K562 (cell line): ENCODE results near the gene GGACT. TPM values are rescaled to one million over a fixed set of nuclear protein-coding genes. Genes with fewer than 3 reads are reported as not detected.

Experiments used
- ATAC-seq: fragments of 200-7000 bp; cut with Tn5 transposase; 3 replicates; pipeline ENCODE4 v1.9.1; 2020; ENCODE audit warnings: moderate library complexity
- BruUV-seq: library from RNA; stranded (reverse); fragments of 400-500 nt; replicated peaks from 2 replicates; lab custom pipeline; 2021; lab: Mats Ljungman, UMichigan
- CTCF ChIA-PET: fragments of 300-600 bp; formaldehyde crosslinking; extraction: SDS; loops from one replicate; lab custom pipeline; 2021; ENCODE audit warnings: low intra/inter-chr PET ratio; lab: Yijun Ruan, JAX
- POLR2A ChIA-PET: fragments of 300-600, 350-650 bp; sonication (Branson Sonifier 250); formaldehyde crosslinking; extraction: SDS; loops from one replicate; lab custom pipeline; 2021; ENCODE audit warnings: antibody characterized with exemption, inconsistent platforms; lab: Yijun Ruan, JAX
- DNase-seq, 4 experiments: peaks; one replicate each; pipeline versions ENCODE4 v3.0.0 to v3.0.0-alpha.2; 2011 to 2018; ENCODE audit warnings: low spot score in 3 of 4, mixed read lengths in 3 of 4; ENCODE audit errors: extremely low read depth in 1 of 4
- FAIRE-seq: peaks from 2 replicates; lab custom pipeline; 2011; peaks lifted over from hg19 to GRCh38; lab: Jason Lieb, UNC
- H2AFZ ChIP-seq: 2 replicates; pipeline ENCODE4 v1.6.0; 2011; ENCODE audit warnings: low read depth, low read length, control low read depth, inconsistent platforms
- H3K27ac ChIP-seq: fragments of 200-600 bp; 3 replicates; pipeline ENCODE4 v1.8.0; 2011; ENCODE audit warnings: low read depth, mild to moderate bottlenecking, control low read depth, inconsistent platforms, low read length, moderate library complexity, mixed read lengths; ENCODE audit errors: extremely low read depth
- H3K27me3 ChIP-seq, 2 experiments: fragments of 300-600 bp in 1 of 2; 2 replicates in 1 of 2; 3 replicates in 1 of 2; pipeline versions ENCODE4 v1.6.0 to v1.8.0; 2011; ENCODE audit warnings: inconsistent platforms in 2 of 2, low read length in 2 of 2, mild to moderate bottlenecking in 1 of 2, mixed read lengths in 1 of 2, moderate library complexity in 1 of 2; ENCODE audit not compliant: control insufficient read depth in 2 of 2, insufficient read depth in 2 of 2
- H3K36me3 ChIP-seq: fragments of 300-600 bp; 3 replicates; pipeline ENCODE4 v1.8.0; 2011; ENCODE audit warnings: mild to moderate bottlenecking, low read length, inconsistent platforms; ENCODE audit not compliant: control insufficient read depth, insufficient read depth
- H3K4me1 ChIP-seq, 2 experiments: fragments of 200-600 bp in 1 of 2; replicated peaks in 1 of 2; 2 replicates in 1 of 2; 3 replicates in 1 of 2; pipeline versions ENCODE4 v1.5.1 to v1.8.0; 2011; ENCODE audit warnings: inconsistent platforms in 2 of 2, low read length in 2 of 2, mild to moderate bottlenecking in 1 of 2, mixed read lengths in 1 of 2, moderate library complexity in 1 of 2; ENCODE audit not compliant: control insufficient read depth in 2 of 2, insufficient read depth in 2 of 2
- H3K4me2 ChIP-seq: 2 replicates; pipeline ENCODE4 v1.6.1; 2011; ENCODE audit warnings: low read length, control low read depth, inconsistent platforms, mixed read lengths; ENCODE audit not compliant: insufficient read depth
- H3K4me3 ChIP-seq: fragments of 200-600 bp; sonication (generic), shearing (Covaris generic); 2 replicates; pipeline ENCODE4 v1.5.1; 2016; ENCODE audit warnings: control low read depth, inconsistent platforms
- H3K79me2 ChIP-seq: fragments of 200-600 bp; 3 replicates; pipeline ENCODE4 v1.8.0; 2011; ENCODE audit warnings: low read length, inconsistent platforms; ENCODE audit not compliant: control insufficient read depth, insufficient read depth
- H3K9ac ChIP-seq, 2 experiments: 2 replicates each; pipeline versions ENCODE4 v1.6.0 to v1.6.1; 2011; ENCODE audit warnings: low read depth in 2 of 2, low read length in 2 of 2, control low read depth in 1 of 2, inconsistent platforms in 1 of 2, mild to moderate bottlenecking in 1 of 2, mixed read lengths in 1 of 2; ENCODE audit not compliant: insufficient read depth in 1 of 2
- H3K9me1 ChIP-seq: one replicate; pipeline ENCODE4 v1.6.0; 2011; ENCODE audit warnings: inconsistent platforms, mild to moderate bottlenecking, low read length, moderate library complexity; ENCODE audit not compliant: control insufficient read depth, insufficient read depth
- H3K9me3 ChIP-seq: replicated peaks from 2 replicates; pipeline ENCODE4 v1.5.1; 2011; ENCODE audit warnings: low read depth, low read length, inconsistent platforms; ENCODE audit not compliant: control insufficient read depth, insufficient read depth
- H4K20me1 ChIP-seq: replicated peaks from 2 replicates; pipeline ENCODE4 v1.6.1; 2011; ENCODE audit warnings: low read length, inconsistent platforms, mixed read lengths; ENCODE audit not compliant: control insufficient read depth, insufficient read depth
- AFF4 ChIP-seq: sonication (generic); formaldehyde crosslinking; IDR thresholded peaks from 2 replicates; pipeline ENCODE4 v1.8.0; 2023; ENCODE audit warnings: mild to moderate bottlenecking, missing genetic modification reagents
- CBFA2T3 ChIP-seq: fragments of 450-650 bp; IDR thresholded peaks from 2 replicates; pipeline ENCODE4 v1.6.1; 2017
- DMBX1 ChIP-seq: fragments of 250-450 bp; sonication (Bioruptor Pico); IDR thresholded peaks from 2 replicates; pipeline ENCODE4 v1.8.0; 2022; ENCODE audit warnings: inconsistent platforms, mild to moderate bottlenecking, moderate library complexity, borderline replicate concordance
- HDAC8 ChIP-seq: fragments of 450-650 bp; IDR thresholded peaks from 2 replicates; pipeline ENCODE4 v1.6.1; 2016; ENCODE audit warnings: mild to moderate bottlenecking, missing genetic modification characterization, moderate library complexity, missing compliant biosample characterization
- JUND ChIP-seq, 2 experiments: IDR thresholded peaks; 2 replicates in 1 of 2; 3 replicates in 1 of 2; pipeline ENCODE4 v1.6.1; 2011; ENCODE audit warnings: borderline replicate concordance in 2 of 2, low read depth in 2 of 2, low read length in 2 of 2, improper control_type of control experiment in 1 of 2, missing biosample characterization in 1 of 2, missing genetic modification characterization in 1 of 2, missing genetic modification reagents in 1 of 2
- MAFK ChIP-seq: IDR thresholded peaks from 2 replicates; pipeline ENCODE4 v1.6.1; 2011; ENCODE audit warnings: low read length, improper control_type of control experiment
- NCOA2 ChIP-seq, 2 experiments: fragments of 450-650 bp; IDR thresholded peaks; 2 replicates each; pipeline ENCODE4 v1.6.1; 2018; ENCODE audit warnings: mild to moderate bottlenecking in 2 of 2, moderate library complexity in 1 of 2; ENCODE audit not compliant: partially characterized antibody in 2 of 2
- NFATC3 ChIP-seq: fragments of 450-650 bp; IDR thresholded peaks from 2 replicates; pipeline ENCODE4 v1.6.1; 2017; ENCODE audit warnings: mild to moderate bottlenecking
- NFE2 ChIP-seq: IDR thresholded peaks from 2 replicates; pipeline ENCODE4 v1.6.1; 2014; ENCODE audit warnings: antibody characterized with exemption, low read depth
- NR3C1 ChIP-seq: sonication (generic); formaldehyde crosslinking; IDR thresholded peaks from 2 replicates; pipeline ENCODE4 v1.8.1; 2022; ENCODE audit warnings: missing genetic modification reagents
- PHTF2 ChIP-seq: fragments of 250-450 bp; sonication (Bioruptor Pico); IDR thresholded peaks from 2 replicates; pipeline ENCODE4 v1.5.0; 2021; ENCODE audit warnings: mild to moderate bottlenecking
- PRPF4 ChIP-seq: fragments of 200-400 bp; formaldehyde crosslinking; IDR thresholded peaks from one replicate; pipeline ENCODE4 v1.6.1; 2017; ENCODE audit warnings: low read length, low read depth, mild to moderate bottlenecking; ENCODE audit not compliant: insufficient read depth, poor library complexity, severe bottlenecking
- SIRT6 ChIP-seq: IDR thresholded peaks from one replicate; pipeline ENCODE4 v1.6.1; 2012; ENCODE audit warnings: low read depth, mild to moderate bottlenecking, control low read depth, inconsistent platforms, low read length, moderate library complexity
- SMARCA4 ChIP-seq: fragments of 450-650 bp; IDR thresholded peaks from 2 replicates; pipeline ENCODE4 v1.6.1; 2016
- SMARCB1 ChIP-seq: IDR thresholded peaks from 2 replicates; pipeline ENCODE4 v1.6.1; 2011; ENCODE audit warnings: improper control_type of control experiment, low read depth; ENCODE audit not compliant: insufficient read length
- SMARCE1 ChIP-seq: fragments of 450-650 bp; IDR thresholded peaks from 2 replicates; pipeline ENCODE4 v1.7.1; 2016; ENCODE audit warnings: mild to moderate bottlenecking
- SNIP1 ChIP-seq: fragments of 450-650 bp; IDR thresholded peaks from 2 replicates; pipeline ENCODE4 v1.7.1; 2017; ENCODE audit warnings: low read depth, mild to moderate bottlenecking
- TCF3 ChIP-seq: sonication (generic); formaldehyde crosslinking; IDR thresholded peaks from 2 replicates; pipeline ENCODE4 v1.4.0; 2020; ENCODE audit warnings: mild to moderate bottlenecking, missing genetic modification reagents
- XRCC4 ChIP-seq: IDR thresholded peaks from one replicate; pipeline ENCODE4 v1.6.1; 2011; ENCODE audit not compliant: insufficient read depth, insufficient read length; ENCODE audit errors: extremely low read depth
- ZNF133 ChIP-seq: fragments of 250-450 bp; sonication (Bioruptor Pico); IDR thresholded peaks from 2 replicates; pipeline ENCODE4 v1.4.0; 2020; ENCODE audit warnings: mild to moderate bottlenecking
- ZNF174 ChIP-seq: fragments of 250-450 bp; sonication (Bioruptor Pico); IDR thresholded peaks from 2 replicates; pipeline ENCODE4 v1.4.0; 2020; ENCODE audit warnings: mild to moderate bottlenecking
- WGBS: fragments of 100-300 bp; shearing (Covaris generic); methylation state at CpG from one replicate; pipeline ENCODE4 v1.1.6; 2016; ENCODE audit warnings: low coverage, mixed read lengths; ENCODE audit not compliant: insufficient coverage; ENCODE audit errors: missing lambda C conversion rate; 5-methylcytosine and 5-hydroxymethylcytosine counted together
- in situ Hi-C: fragments of 300-500 bp; cut with MboI; formaldehyde crosslinking; loops from 4 replicates; pipeline ENCODE4 v1.15.0; 2018; ENCODE audit warnings: inconsistent platforms, mixed read lengths
- intact Hi-C: fragments of 100-400 bp; cut with micrococcal nuclease; formaldehyde crosslinking; loops from 2 replicates; pipeline ENCODE4 v1.14.2; 2022
- polyA plus RNA-seq, 8 experiments: library from polyadenylated mRNA; depleted of rRNA in 4 of 8; stranded (reverse) in 5 of 8; unstranded in 3 of 8; fragments of >200 nt; fragmentation: Nextera tagmentation in 2 of 8; fragmentation: Illumina TruSeq in 1 of 8; extraction: Ambion mirVana in 2 of 8; extraction: Trizol in 1 of 8; gene quantifications; 2 replicates each; pipeline versions ENCODE4 v1.2.1 to v1.2.3, GENCODE V29; 2011 to 2014; ENCODE audit warnings: inconsistent platforms in 1 of 8, missing spikeins in 1 of 8
- total RNA-seq, 7 experiments: library from RNA; depleted of rRNA in 6 of 7; stranded (reverse); fragments of >200 nt in 6 of 7; fragmentation: Illumina TruSeq in 2 of 7; extraction: Trizol in 2 of 7; gene quantifications; 2 replicates each; pipeline versions ENCODE4 v1.2.1 to v1.2.3, GENCODE V29; 2011 to 2021; ENCODE audit warnings: low replicate concordance in 1 of 7

GGACT gene
- total and polyA plus RNA-seq, 9 of the 15 experiments (the other 6 are each of a cell fraction or from before 2014, with no cell fraction given), result 0.20 to 3.2 (median 1.7) TPM

GRCh38 chr13:100502446-100502845 lies 86.1 kb downstream of the GGACT start (continued):
- TF ChIP-seq NCOA2 (IDR thresholded peaks at IDR 0.05; ENCODE audit: partially characterized antibody in 2 of 2) (no peak), PHTF2 (CRISPR knock-in tag) (no peak), SNIP1 (no peak), SMARCA4 (0 out of 2 replicates have a peak, but pooled peaks have one; percentile 27), SIRT6 (no peak), SMARCB1 (no peak), PRPF4 (no peak), SMARCE1 (peak; percentile 31; the same call in 1 of the 2 replicates), CBFA2T3 (0 out of 2 replicates have a peak, but pooled peaks have one; percentile 18), TCF3 (CRISPR knock-in tag) (0 out of 2 replicates have a peak, but pooled peaks have one; percentile 9), NFATC3 (no peak), ZNF133 (CRISPR knock-in tag) (no peak), NFE2 (no peak)

- BruUV-seq, result no TSS peak
- ATAC-seq (no peak; the same call in 2 of the 3 replicates), FAIRE-seq (no peak), DNase-seq (peak in 2 of 4 experiments; percentile 7 to 11)
- intact Hi-C loops (no loop called here), in situ Hi-C loops (no loop called here)
- no peaks in the 10 kb centered on the region for H3K9me1 ChIP-seq
- no peak overlapping the region for H3K9ac ChIP-seq
- H3K4me1 ChIP-seq, result no peaks in the 10 kb centered on the region
- no peak overlapping the region for H3K27ac ChIP-seq
- no peaks in the 10 kb centered on the region for H3K36me3 ChIP-seq
- H3K9me3 ChIP-seq, result no peaks in the 10 kb centered on the region
- no peak overlapping the region for H2AFZ ChIP-seq
- H3K4me2 ChIP-seq, result no peak overlapping the region
- CTCF ChIA-PET, result no interaction called here
- 44% methylated on average over 1 of the region's 1 CpG for WGBS
- H3K79me2 ChIP-seq, result no peaks in the 10 kb centered on the region
- no peak overlapping the region for H3K4me3 ChIP-seq
- H3K27me3 ChIP-seq, result no peaks in the 10 kb centered on the region
- POLR2A ChIA-PET, result interaction anchor here (0.6 to 0.7 kb wide), 2 partner anchors 52 to 891 kb away, joined by 3 to 4 read pairs; partner anchors contain the start of gene CLYBL
- no peaks in the 10 kb centered on the region for H4K20me1 ChIP-seq
- TF ChIP-seq ZNF174 (CRISPR knock-in tag) (no peak), HDAC8 (tag) (no peak), JUND (IDR thresholded peaks at IDR 0.05; ENCODE audit: borderline replicate concordance, low read depth, low read length) (peak; percentile 60; the same call in 1 of the 2 replicates), JUND (tag; IDR thresholded peaks at IDR 0.05; ENCODE audit: borderline replicate concordance, low read depth, low read length) (no peak), XRCC4 (no peak), DMBX1 (no peak), NR3C1 (CRISPR knock-in tag) (no peak), MAFK (peak; percentile 76), AFF4 (no peak)
Observed at GRCh38 chr13:100497389-100497788, 91.2 kb downstream of the GGACT start.
